Thymus (tissue), 11 donors: ENCODE data around the gene CCDC28B. TPM values are rescaled to one million over a fixed set of nuclear protein-coding genes. Genes with fewer than 3 reads are reported as not detected.

Source experiments
- DNase-seq, 9 donors: peaks; one replicate each; pipeline ENCODE4 v3.0.0-alpha.2; 2013; ENCODE audit warnings: low spot score in 9 of 9, low read depth in 6 of 9, missing footprints in 1 of 9
- H3K27ac ChIP-seq, 2 donors: one replicate each; pipeline ENCODE4 v1.5.1; 2013; ENCODE audit warnings: control low read depth in 1 of 2, low read depth in 1 of 2, low read length in 1 of 2, mild to moderate bottlenecking in 1 of 2, moderate library complexity in 1 of 2
- H3K27me3 ChIP-seq, 2 donors: one replicate each; pipeline ENCODE4 v1.5.1; 2013; ENCODE audit warnings: low read length in 1 of 2; ENCODE audit not compliant: control insufficient read depth in 2 of 2, insufficient read depth in 1 of 2
- H3K36me3 ChIP-seq, 2 donors: one replicate each; pipeline ENCODE4 v1.5.1; 2013; ENCODE audit warnings: low read length in 1 of 2, mild to moderate bottlenecking in 1 of 2, moderate library complexity in 1 of 2; ENCODE audit not compliant: control insufficient read depth in 2 of 2, insufficient read depth in 2 of 2
- H3K4me1 ChIP-seq, 2 donors: one replicate each; pipeline ENCODE4 v1.5.1; 2013; ENCODE audit warnings: low read length in 2 of 2; ENCODE audit not compliant: control insufficient read depth in 2 of 2, insufficient read depth in 2 of 2
- H3K4me3 ChIP-seq, 2 donors: one replicate each; pipeline ENCODE4 v1.5.1; 2013; ENCODE audit warnings: low read length in 2 of 2, control low read depth in 1 of 2, mild to moderate bottlenecking in 1 of 2
- H3K9me3 ChIP-seq, 2 donors: one replicate each; pipeline ENCODE4 v1.5.1; 2013; ENCODE audit warnings: low read length in 1 of 2, mild to moderate bottlenecking in 1 of 2; ENCODE audit not compliant: control insufficient read depth in 2 of 2, insufficient read depth in 1 of 2
- WGBS: extraction: QIAGEN DNeasy Blood & Tissue Kit; methylation state at CpG from one replicate; pipeline ENCODE4 v1.1.7; 2013; 5-methylcytosine and 5-hydroxymethylcytosine counted together
- polyA plus RNA-seq: library from polyadenylated mRNA; stranded (reverse); fragments of 200-250 nt; gene quantifications from one replicate; pipeline ENCODE4 v1.2.3, GENCODE V29; 2013
- total RNA-seq: library from RNA; stranded (reverse); fragments of 120-200 nt; gene quantifications from one replicate; pipeline ENCODE4 v1.2.4, GENCODE V29; 2013
- donor health status: healthy.

CCDC28B gene
- total and polyA plus RNA-seq, 2 donors = 28.7 to 64.1 TPM

GRCh38 chr1:32178380-32179192, 21.8 kb upstream of the CCDC28B start:
- Histone ChIP-seq H3K36me3 (peaks cover 19 to 27% of the 10 kb centered on the region in 2 donors), H3K4me1 (peaks cover 10 to 24% of the 10 kb centered on the region in 2 donors), H3K9me3 (no peaks in the 10 kb centered on the region), H3K27ac (peak overlapping the region; percentile 25 to 86), H3K27me3 (no peaks in the 10 kb centered on the region), H3K4me3 (peak overlapping the region in 1 of 2 donors; percentile 83)
- 96% methylated on average over 7 of the region's 7 CpGs for WGBS
- no peak for DNase-seq

- H3K4me3 ChIP-seq = peak overlapping the region; percentile 83 to 88
- no peaks in the 10 kb centered on the region for H3K27me3 ChIP-seq
- H3K27ac ChIP-seq = peak overlapping the region; percentile 56 to 86
- 50% methylated on average over 7 of the region's 7 CpGs for WGBS
- peaks cover 10 to 25% of the 10 kb centered on the region in 2 donors for H3K4me1 ChIP-seq
- H3K36me3 ChIP-seq = peaks cover 24 to 28% of the 10 kb centered on the region in 2 donors
- no peak for DNase-seq
- H3K9me3 ChIP-seq = no peaks in the 10 kb centered on the region
These were observed 21.3 kb upstream of the CCDC28B start for GRCh38 chr1:32179193-32179442.

- Histone ChIP-seq H3K4me3 (peak within 1 kb of the TSS; percentile 83 to 88), H3K9me3 (no peaks in the 10 kb centered on the region), H3K27me3 (no peaks in the 10 kb centered on the region), H3K4me1 (peaks cover 10 to 27% of the 10 kb centered on the region in 2 donors), H3K36me3 (peaks cover 26 to 28% of the 10 kb centered on the region in 2 donors), H3K27ac (peak within 1 kb of the TSS; percentile 86 to 98)
- peak; percentile 59 to 93 (median 78) for DNase-seq
- WGBS = under 1% methylated on average over 79 of the region's 79 CpGs
These were observed 20.8 kb upstream of the CCDC28B start, which contains the start of gene TXLNA for GRCh38 chr1:32179443-32180185. TSS of gene TXLNA (plus strand) at chr1:32179675. CDS start at chr1:32180346, 671 bp downstream.

GRCh38 chr1:32180186-32181060, 20.0 kb upstream of the CCDC28B start:
- peaks cover 25 to 31% of the 10 kb centered on the region in 2 donors for H3K36me3 ChIP-seq
- H3K4me1 ChIP-seq = peaks cover 10 to 27% of the 10 kb centered on the region in 2 donors
- H3K27me3 ChIP-seq = no peaks in the 10 kb centered on the region
- no peak for DNase-seq
- H3K9me3 ChIP-seq = no peaks in the 10 kb centered on the region
- peak overlapping the region; percentile 83 to 88 for H3K4me3 ChIP-seq
- 13% methylated on average over 36 of the region's 36 CpGs for WGBS
- H3K27ac ChIP-seq = peak overlapping the region; percentile 80 to 86

GRCh38 chr1:32181065-32181464, 19.3 kb upstream of the CCDC28B start:
- WGBS = 96% methylated on average over 9 of the region's 9 CpGs
- Histone ChIP-seq H3K36me3 (peaks cover 30 to 33% of the 10 kb centered on the region in 2 donors), H3K4me1 (peaks cover 10 to 27% of the 10 kb centered on the region in 2 donors)

GRCh38 chr1:32181563-32181962, 18.8 kb upstream of the CCDC28B start:
- Histone ChIP-seq H3K4me1 (peaks cover 10 to 27% of the 10 kb centered on the region in 2 donors), H3K27ac (no peak overlapping the region), H3K27me3 (no peaks in the 10 kb centered on the region), H3K9me3 (no peaks in the 10 kb centered on the region), H3K36me3 (peaks cover 35 to 37% of the 10 kb centered on the region in 2 donors), H3K4me3 (no peak overlapping the region)
- WGBS = 94% methylated on average over 5 of the region's 5 CpGs
- no peak for DNase-seq

More at GRCh38 chr1:32181065-32181464, 19.3 kb upstream of the CCDC28B start:
- no peak for DNase-seq
- Histone ChIP-seq H3K27me3 (no peaks in the 10 kb centered on the region), H3K9me3 (no peaks in the 10 kb centered on the region), H3K27ac (no peak overlapping the region), H3K4me3 (peak overlapping the region in 1 of 2 donors; percentile 88)

- Histone ChIP-seq H3K4me3 (no peak overlapping the region), H3K4me1 (peaks cover 10 to 27% of the 10 kb centered on the region in 2 donors), H3K36me3 (peaks cover 37 to 40% of the 10 kb centered on the region in 2 donors), H3K9me3 (no peaks in the 10 kb centered on the region), H3K27ac (no peak overlapping the region), H3K27me3 (no peaks in the 10 kb centered on the region)
- DNase-seq = no peak
- 98% methylated on average over 6 of the region's 6 CpGs for WGBS
These were observed 18.3 kb upstream of the CCDC28B start for GRCh38 chr1:32182060-32182459.

GRCh38 chr1:32184650-32185049, 15.7 kb upstream of the CCDC28B start:
- peaks cover 8 to 18% of the 10 kb centered on the region in 2 donors for H3K4me1 ChIP-seq
- H3K4me3 ChIP-seq = no peak overlapping the region
- H3K9me3 ChIP-seq = no peaks in the 10 kb centered on the region
- peaks cover 57 to 66% of the 10 kb centered on the region in 2 donors for H3K36me3 ChIP-seq
- H3K27ac ChIP-seq = no peak overlapping the region
- H3K27me3 ChIP-seq = no peaks in the 10 kb centered on the region
- DNase-seq = no peak
